OCI-LY7 (cell line): ENCODE results near the gene PTGIR. TPM values are rescaled to one million over a fixed set of nuclear protein-coding genes. Genes with fewer than 3 reads are reported as not detected.

Experiments
- BruUV-seq: library from RNA; stranded (reverse); fragments of 400-500 nt; replicated peaks from 2 replicates; lab custom pipeline; 2021; lab: Mats Ljungman, UMichigan
- CTCF ChIA-PET: fragments of 300-600 bp; sonication (Branson Sonifier 250); formaldehyde crosslinking; loops from one replicate; lab custom pipeline; 2022; ENCODE audit warnings: antibody characterized with exemption; ENCODE audit not compliant: unreplicated experiment; lab: Charles Lee
- POLR2A ChIA-PET: fragments of 300-600 bp; sonication (Branson Sonifier 250); formaldehyde crosslinking; loops from one replicate; lab custom pipeline; 2022; ENCODE audit warnings: antibody characterized with exemption; lab: Charles Lee
- DNase-seq: peaks from one replicate; pipeline ENCODE4 v3.0.0-alpha.2; 2015; ENCODE audit warnings: low spot score
- H2AFZ ChIP-seq: fragments of 200-600 bp; sonication (generic), shearing (Covaris generic); 2 replicates; pipeline ENCODE4 v1.6.1; 2014; ENCODE audit warnings: mild to moderate bottlenecking, antibody characterized with exemption, low read length, moderate library complexity
- H3K27ac ChIP-seq: fragments of 200-600 bp; sonication (generic); 2 replicates; pipeline ENCODE4 v1.5.1; 2014; ENCODE audit warnings: mixed run types, low read depth, mild to moderate bottlenecking, moderate library complexity, low read length, inconsistent platforms; ENCODE audit not compliant: poor library complexity, severe bottlenecking
- H3K36me3 ChIP-seq: fragments of 200-600 bp; sonication (generic); 2 replicates; pipeline ENCODE4 v1.6.1; 2014; ENCODE audit warnings: mild to moderate bottlenecking, antibody characterized with exemption, low read length, moderate library complexity, mixed read lengths; ENCODE audit not compliant: insufficient read depth
- H3K4me1 ChIP-seq: fragments of 200-600 bp; sonication (generic); 2 replicates; pipeline ENCODE4 v1.5.1; 2014; ENCODE audit warnings: mild to moderate bottlenecking, low read length; ENCODE audit not compliant: insufficient read depth, poor library complexity, severe bottlenecking
- H3K4me2 ChIP-seq: fragments of 200-600 bp; sonication (generic); 2 replicates; pipeline ENCODE4 v1.6.1; 2014; ENCODE audit warnings: mild to moderate bottlenecking, low read length
- H3K4me3 ChIP-seq: fragments of 200-600 bp; sonication (generic); 2 replicates; pipeline ENCODE4 v1.5.1; 2014; ENCODE audit warnings: mild to moderate bottlenecking, low read depth, low read length; ENCODE audit not compliant: poor library complexity, severe bottlenecking
- H3K79me2 ChIP-seq: fragments of 200-600 bp; sonication (generic); 2 replicates; pipeline ENCODE4 v1.6.1; 2016; ENCODE audit warnings: low read depth, mild to moderate bottlenecking, low read length, moderate library complexity, mixed read lengths; ENCODE audit not compliant: insufficient read depth
- H3K9me2 ChIP-seq: fragments of 200-600 bp; sonication (generic); 2 replicates; pipeline ENCODE4 v1.6.1; 2016; ENCODE audit warnings: mild to moderate bottlenecking, low read length, mixed read lengths; ENCODE audit not compliant: insufficient read depth
- H3K9me3 ChIP-seq: fragments of 200-600 bp; sonication (generic); 2 replicates; pipeline ENCODE4 v1.6.1; 2014; ENCODE audit warnings: mild to moderate bottlenecking, mixed run types, low read length, mixed read lengths
- H4K20me1 ChIP-seq: fragments of 200-600 bp; sonication (generic); 2 replicates; pipeline ENCODE4 v1.6.1; 2014; ENCODE audit warnings: mild to moderate bottlenecking, antibody characterized with exemption, low read length, moderate library complexity, mixed read lengths; ENCODE audit not compliant: insufficient read depth
- CTCF ChIP-seq: fragments of 200-600 bp; sonication (generic); conservative IDR thresholded peaks from 2 replicates; pipeline ENCODE4 v1.5.1; 2014; ENCODE audit warnings: mild to moderate bottlenecking, antibody characterized with exemption, low read length, moderate library complexity, mixed read lengths
- EZH2phosphoT487 ChIP-seq: fragments of 200-600 bp; sonication (generic); IDR thresholded peaks from 2 replicates; pipeline ENCODE4 v1.6.1; 2018; ENCODE audit warnings: low read depth, borderline replicate concordance, mild to moderate bottlenecking, mixed run types, antibody characterized with exemption, low read length, moderate library complexity, mixed read lengths
- intact Hi-C: fragments of 100-400 bp; cut with micrococcal nuclease; formaldehyde crosslinking; loops from one replicate; pipeline ENCODE4 v1.10.0; 2022; ENCODE audit not compliant: unreplicated experiment
- total RNA-seq, 2 experiments: library from RNA; depleted of rRNA in 1 of 2; stranded (reverse); fragments of >200 nt in 1 of 2; shearing (Covaris generic) in 1 of 2; gene quantifications; 2 replicates each; pipeline ENCODE4 v1.2.3, GENCODE V29; 2014 to 2022

Gene PTGIR
- total RNA-seq, 2 experiments from 2014 or later = 0.25 TPM; not detected in 1

- H3K9me3 ChIP-seq = no peaks in the 10 kb centered on the region
- no peaks in the 10 kb centered on the region for H3K79me2 ChIP-seq
- intact Hi-C loops = no loop called here
- no peaks in the 10 kb centered on the region for H3K9me2 ChIP-seq
- BruUV-seq = no TSS peak
- DNase-seq = no peak
- no peaks in the 10 kb centered on the region for H3K4me1 ChIP-seq
- H3K4me2 ChIP-seq = no peak overlapping the region
- no peaks in the 10 kb centered on the region for H3K36me3 ChIP-seq
- CTCF ChIA-PET = no interaction called here
- H4K20me1 ChIP-seq = no peaks in the 10 kb centered on the region
- POLR2A ChIA-PET = no interaction called here
- H2AFZ ChIP-seq = no peak overlapping the region
- no peak overlapping the region for H3K27ac ChIP-seq
- H3K4me3 ChIP-seq = no peak overlapping the region
- TF ChIP-seq EZH2phosphoT487 (no peak), CTCF (no peak)
Observed at GRCh38 chr19:46578450-46578849, 46.4 kb downstream of the PTGIR start.

GRCh38 chr19:46574533-46574932 lies 50.4 kb downstream of the PTGIR start:
- Histone ChIP-seq H3K9me3 (no peaks in the 10 kb centered on the region), H3K36me3 (no peaks in the 10 kb centered on the region), H3K4me3 (no peak overlapping the region), H3K9me2 (no peaks in the 10 kb centered on the region), H4K20me1 (no peaks in the 10 kb centered on the region), H3K27ac (no peak overlapping the region), H3K4me2 (no peak overlapping the region), H3K79me2 (no peaks in the 10 kb centered on the region), H3K4me1 (no peaks in the 10 kb centered on the region), H2AFZ (no peak overlapping the region)
- intact Hi-C loops = no loop called here
- POLR2A ChIA-PET = no interaction called here
- no peak for DNase-seq
- CTCF ChIA-PET = no interaction called here
- TF ChIP-seq CTCF = no peak
- no peak for TF ChIP-seq EZH2phosphoT487
- BruUV-seq = no TSS peak

- no peak overlapping the region for H2AFZ ChIP-seq
- H3K79me2 ChIP-seq = no peaks in the 10 kb centered on the region
- POLR2A ChIA-PET = interaction anchor here (0.5 to 0.7 kb wide), 2 partner anchors 44 to 88 kb away, joined by 3 read pairs; no protein-coding TSS in a partner anchor
- no peak for TF ChIP-seq CTCF
- no peak for TF ChIP-seq EZH2phosphoT487
- no peak overlapping the region for H3K27ac ChIP-seq
- CTCF ChIA-PET = no interaction called here
- no peak for DNase-seq
- no TSS peak for BruUV-seq
- H3K4me1 ChIP-seq = no peaks in the 10 kb centered on the region
- no peak overlapping the region for H3K4me3 ChIP-seq
- no peaks in the 10 kb centered on the region for H3K9me3 ChIP-seq
- H3K4me2 ChIP-seq = no peak overlapping the region
- H4K20me1 ChIP-seq = no peaks in the 10 kb centered on the region
- H3K9me2 ChIP-seq = no peaks in the 10 kb centered on the region
- intact Hi-C loops = no loop called here
- no peaks in the 10 kb centered on the region for H3K36me3 ChIP-seq
Observed at GRCh38 chr19:46573679-46574498, 51.0 kb downstream of the PTGIR start.
